Uterine smooth muscle cell (primary cell): ENCODE measurements around the gene NEFH. TPM values are rescaled to one million over a fixed set of nuclear protein-coding genes. Genes with fewer than 3 reads are reported as not detected.

Source experiments
- total RNA-seq: library from RNA; depleted of rRNA; stranded (reverse); fragments of >200 nt; gene quantifications from 2 replicates; pipeline ENCODE4 v1.2.3, GENCODE V29; 2014

NEFH gene, protein sequence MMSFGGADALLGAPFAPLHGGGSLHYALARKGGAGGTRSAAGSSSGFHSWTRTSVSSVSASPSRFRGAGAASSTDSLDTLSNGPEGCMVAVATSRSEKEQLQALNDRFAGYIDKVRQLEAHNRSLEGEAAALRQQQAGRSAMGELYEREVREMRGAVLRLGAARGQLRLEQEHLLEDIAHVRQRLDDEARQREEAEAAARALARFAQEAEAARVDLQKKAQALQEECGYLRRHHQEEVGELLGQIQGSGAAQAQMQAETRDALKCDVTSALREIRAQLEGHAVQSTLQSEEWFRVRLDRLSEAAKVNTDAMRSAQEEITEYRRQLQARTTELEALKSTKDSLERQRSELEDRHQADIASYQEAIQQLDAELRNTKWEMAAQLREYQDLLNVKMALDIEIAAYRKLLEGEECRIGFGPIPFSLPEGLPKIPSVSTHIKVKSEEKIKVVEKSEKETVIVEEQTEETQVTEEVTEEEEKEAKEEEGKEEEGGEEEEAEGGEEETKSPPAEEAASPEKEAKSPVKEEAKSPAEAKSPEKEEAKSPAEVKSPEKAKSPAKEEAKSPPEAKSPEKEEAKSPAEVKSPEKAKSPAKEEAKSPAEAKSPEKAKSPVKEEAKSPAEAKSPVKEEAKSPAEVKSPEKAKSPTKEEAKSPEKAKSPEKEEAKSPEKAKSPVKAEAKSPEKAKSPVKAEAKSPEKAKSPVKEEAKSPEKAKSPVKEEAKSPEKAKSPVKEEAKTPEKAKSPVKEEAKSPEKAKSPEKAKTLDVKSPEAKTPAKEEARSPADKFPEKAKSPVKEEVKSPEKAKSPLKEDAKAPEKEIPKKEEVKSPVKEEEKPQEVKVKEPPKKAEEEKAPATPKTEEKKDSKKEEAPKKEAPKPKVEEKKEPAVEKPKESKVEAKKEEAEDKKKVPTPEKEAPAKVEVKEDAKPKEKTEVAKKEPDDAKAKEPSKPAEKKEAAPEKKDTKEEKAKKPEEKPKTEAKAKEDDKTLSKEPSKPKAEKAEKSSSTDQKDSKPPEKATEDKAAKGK
- total RNA-seq = 0.37 and 0.44 TPM in 2 replicates

DNA sequence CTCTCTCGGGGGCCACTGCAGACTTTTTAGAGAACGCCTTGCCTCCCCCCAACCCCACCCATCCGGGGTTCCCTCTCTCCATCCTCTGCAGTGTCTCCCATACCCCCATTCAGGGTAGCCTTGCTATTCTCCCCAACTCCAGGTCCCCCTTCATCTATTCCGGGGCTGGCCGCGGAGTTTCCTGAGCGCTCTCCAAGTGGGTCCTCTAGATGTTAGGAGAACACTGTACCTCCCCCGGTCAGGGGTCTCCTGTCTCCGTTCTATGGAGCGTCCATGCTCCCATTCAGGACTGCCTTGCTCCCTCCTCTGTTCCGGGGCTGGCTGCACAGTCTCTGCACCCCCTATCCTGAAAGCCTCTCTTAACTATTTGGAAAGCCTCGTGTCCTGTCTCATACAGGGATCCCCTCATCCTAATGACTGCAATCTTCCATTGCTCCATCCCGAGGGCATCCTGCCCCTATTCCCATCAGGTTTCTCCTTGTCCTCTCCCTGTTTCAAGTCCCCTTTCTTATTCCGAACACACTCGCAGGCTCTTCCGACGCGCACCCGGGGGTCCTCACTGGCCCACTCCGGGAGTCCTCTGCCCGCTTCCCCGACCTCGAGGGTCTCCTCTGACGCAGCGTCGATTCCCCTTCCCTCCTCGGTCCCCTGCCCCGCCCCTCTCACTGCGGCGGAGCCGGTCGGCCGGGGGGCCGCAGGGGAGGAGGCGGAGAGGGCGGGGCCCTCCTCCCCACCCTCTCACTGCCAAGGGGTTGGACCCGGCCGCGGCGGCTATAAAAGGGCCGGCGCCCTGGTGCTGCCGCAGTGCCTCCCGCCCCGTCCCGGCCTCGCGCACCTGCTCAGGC lies at the start of gene NEFH:
Gene NEFH, plus strand, starts transcription at position 802 of the 845 bp plus-strand sequence. CDS start 45 bp downstream, outside the sequence.

DNA sequence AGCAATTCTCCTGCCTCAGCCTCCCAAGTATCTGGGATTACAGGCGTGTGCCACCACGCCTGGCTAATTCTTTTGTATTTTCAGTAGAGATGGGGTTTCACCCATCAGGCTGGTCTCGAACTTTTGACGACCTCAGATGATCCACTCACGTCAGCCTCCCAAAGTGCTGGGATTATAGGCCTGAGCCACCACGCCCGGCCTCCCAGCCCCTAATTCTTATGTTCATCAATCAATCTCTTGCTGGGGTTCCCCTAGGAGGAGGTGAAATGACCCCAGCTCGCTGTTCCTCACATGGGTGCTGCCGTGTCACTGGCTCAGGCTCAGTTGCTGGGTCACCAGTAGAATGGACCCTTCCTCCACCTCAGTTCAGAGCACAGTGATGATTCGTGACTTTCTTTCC lies 41.7 kb upstream of the NEFH start, which contains the start of gene RFPL1:
Gene RFPL1, plus strand, starts transcription at position 301 of the 400 bp plus-strand sequence.

Other genes starting within 250 kb of the NEFH start
- gene RHBDD3, start 212.2 kb upstream of the NEFH start, total RNA-seq = 16.5 and 21.4 TPM in 2 replicates
- 144 and 219 TPM in 2 replicates for gene EWSR1, start 211.9 kb upstream of the NEFH start, total RNA-seq
- gene GAS2L1, start 173.6 kb upstream of the NEFH start, total RNA-seq = 8.7 and 12.6 TPM in 2 replicates
- gene RASL10A, start 164.5 kb upstream of the NEFH start, total RNA-seq = not detected in 2 replicates
- gene AP1B1, start 91.6 kb upstream of the NEFH start, total RNA-seq = 59.5 and 69.8 TPM in 2 replicates
- gene RFPL1, start 41.6 kb upstream of the NEFH start, total RNA-seq = not detected in 2 replicates
- 59.5 and 59.7 TPM in 2 replicates for gene THOC5, start 73.5 kb downstream of the NEFH start, total RNA-seq
- 37.7 and 43.4 TPM in 2 replicates for gene NIPSNAP1, start 100.9 kb downstream of the NEFH start, total RNA-seq
- gene NF2, start 123.4 kb downstream of the NEFH start, total RNA-seq = 81.1 and 83.1 TPM in 2 replicates
- not detected in 2 replicates for gene CABP7, start 239.8 kb downstream of the NEFH start, total RNA-seq